IMR-90 (cell line): ENCODE data around the gene PRTG. TPM values are rescaled to one million over a fixed set of nuclear protein-coding genes. Genes with fewer than 3 reads are reported as not detected.
A peak's percentile ranks its signal among the peaks of the same experiment; 100 is the strongest.

ENCODE experiments used
- ATAC-seq: fragments of 200-7000 bp; cut with Tn5 transposase; 2 replicates; pipeline ENCODE4 v1.9.1; 2020; ENCODE audit warnings: low read depth, mild to moderate bottlenecking, moderate library complexity
- BruUV-seq: library from RNA; stranded (reverse); fragments of 400-500 nt; replicated peaks from 2 replicates; lab custom pipeline; 2021; lab: Mats Ljungman, UMichigan
- CTCF ChIA-PET: fragments of 300-600 bp; formaldehyde crosslinking; extraction: SDS; loops from one replicate; lab custom pipeline; 2021; ENCODE audit warnings: antibody characterized with exemption; lab: Yijun Ruan, JAX
- POLR2A ChIA-PET: fragments of 300-600 bp; sonication (Branson Sonifier 250); formaldehyde crosslinking; loops from one replicate; lab custom pipeline; 2022; ENCODE audit warnings: antibody characterized with exemption; ENCODE audit not compliant: unreplicated experiment; lab: Charles Lee
- DNase-seq: peaks from one replicate; pipeline ENCODE4 v3.0.0; 2013
- H2AFZ ChIP-seq: replicated peaks from 2 replicates; pipeline ENCODE3; 2013; ENCODE audit warnings: low read length, mild to moderate bottlenecking; ENCODE audit not compliant: poor library complexity
- H2AK5ac ChIP-seq: 2 replicates; pipeline ENCODE4 v1.6.1; 2013; ENCODE audit warnings: low read depth, low read length, inconsistent platforms
- H2AK9ac ChIP-seq: replicated peaks from 2 replicates; pipeline ENCODE3; 2013; ENCODE audit warnings: mild to moderate bottlenecking, low read depth, low read length, moderate library complexity; ENCODE audit not compliant: poor library complexity
- H2BK120ac ChIP-seq: 2 replicates; pipeline ENCODE4 v1.6.1; 2013; ENCODE audit warnings: low read depth, low read length, inconsistent platforms
- H2BK15ac ChIP-seq: 3 replicates; pipeline ENCODE4 v1.6.1; 2013; ENCODE audit warnings: low read depth, low read length, inconsistent platforms
- H2BK20ac ChIP-seq: 2 replicates; pipeline ENCODE4 v1.6.1; 2013; ENCODE audit warnings: low read depth, mild to moderate bottlenecking, inconsistent platforms, low read length, moderate library complexity
- H2BK5ac ChIP-seq: 2 replicates; pipeline ENCODE4 v1.6.1; 2013; ENCODE audit warnings: mild to moderate bottlenecking, low read depth, low read length, inconsistent platforms; ENCODE audit not compliant: poor library complexity, severe bottlenecking
- H3K14ac ChIP-seq: replicated peaks from 2 replicates; pipeline ENCODE4 v1.6.1; 2013; ENCODE audit warnings: low read depth, low read length, inconsistent platforms
- H3K18ac ChIP-seq: 2 replicates; pipeline ENCODE4 v1.6.1; 2013; ENCODE audit warnings: low read depth, low read length, control low read depth
- H3K23ac ChIP-seq: 2 replicates; pipeline ENCODE4 v1.6.1; 2013; ENCODE audit warnings: low read depth, low read length, inconsistent platforms
- H3K27ac ChIP-seq: 2 replicates; pipeline ENCODE4 v1.5.1; 2013; ENCODE audit warnings: mild to moderate bottlenecking, control low read depth, low read length; ENCODE audit not compliant: insufficient read depth
- H3K27me3 ChIP-seq: 2 replicates; pipeline ENCODE4 v1.6.1; 2013; ENCODE audit warnings: low read length; ENCODE audit not compliant: control insufficient read depth, insufficient read depth
- H3K36me3 ChIP-seq: 2 replicates; pipeline ENCODE4 v1.6.1; 2013; ENCODE audit warnings: low read length, mixed read lengths; ENCODE audit not compliant: control insufficient read depth, insufficient read depth
- H3K4ac ChIP-seq: 2 replicates; pipeline ENCODE4 v1.6.1; 2013; ENCODE audit warnings: low read depth, low read length, inconsistent platforms
- H3K4me1 ChIP-seq: 2 replicates; pipeline ENCODE4 v1.6.1; 2013; ENCODE audit warnings: low read length, mixed read lengths; ENCODE audit not compliant: control insufficient read depth, insufficient read depth
- H3K4me2 ChIP-seq: 2 replicates; pipeline ENCODE4 v1.6.1; 2013; ENCODE audit warnings: low read depth, mild to moderate bottlenecking, control low read depth, low read length, moderate library complexity
- H3K4me3 ChIP-seq: 2 replicates; pipeline ENCODE4 v1.5.1; 2013; ENCODE audit warnings: low read depth, mild to moderate bottlenecking, control low read depth, low read length, moderate library complexity; ENCODE audit not compliant: insufficient read depth
- H3K56ac ChIP-seq: 2 replicates; pipeline ENCODE4 v1.6.1; 2013; ENCODE audit warnings: low read length, inconsistent platforms; ENCODE audit not compliant: insufficient read depth; ENCODE audit errors: extremely low read depth
- H3K79me1 ChIP-seq, 2 experiments: 2 replicates each; pipeline ENCODE4 v1.6.1; 2013; ENCODE audit warnings: low read length in 2 of 2, inconsistent platforms in 1 of 2, low read depth in 1 of 2
- H3K9ac ChIP-seq: 2 replicates; pipeline ENCODE4 v1.6.1; 2013; ENCODE audit warnings: low read depth, low read length, control low read depth
- H3K9me1 ChIP-seq: 2 replicates; pipeline ENCODE4 v1.6.1; 2013; ENCODE audit warnings: low read length, inconsistent platforms; ENCODE audit not compliant: insufficient read depth
- H3K9me3 ChIP-seq: 2 replicates; pipeline ENCODE4 v1.6.1; 2013; ENCODE audit warnings: low read length; ENCODE audit not compliant: control insufficient read depth, insufficient read depth
- H4K20me1 ChIP-seq: 2 replicates; pipeline ENCODE4 v1.6.1; 2013; ENCODE audit warnings: low read length, inconsistent platforms; ENCODE audit not compliant: insufficient read depth
- H4K5ac ChIP-seq: 2 replicates; pipeline ENCODE4 v1.6.1; 2013; ENCODE audit warnings: mild to moderate bottlenecking, low read depth, low read length, control low read depth
- H4K8ac ChIP-seq, 2 experiments: 2 replicates each; pipeline ENCODE4 v1.6.1; 2013; ENCODE audit warnings: low read depth in 2 of 2, low read length in 2 of 2, control low read depth in 1 of 2, inconsistent platforms in 1 of 2
- H4K91ac ChIP-seq: 2 replicates; pipeline ENCODE4 v1.6.1; 2013; ENCODE audit warnings: low read depth, low read length, inconsistent platforms; ENCODE audit not compliant: insufficient read depth
- FOS ChIP-seq: fragments of 150-350 bp; IDR thresholded peaks from 2 replicates; pipeline ENCODE4 v1.6.1; 2016; ENCODE audit warnings: low read depth, low read length
- POLR2A ChIP-seq: IDR thresholded peaks from 2 replicates; pipeline ENCODE4 v1.6.1; 2012; ENCODE audit warnings: mild to moderate bottlenecking, low read depth, low read length
- dilution Hi-C: fragments of 300-500 bp; cut with HindIII; formaldehyde crosslinking; loops from one replicate; pipeline ENCODE4 v1.14.3; 2018; ENCODE audit warnings: low sequenced_read_pairs; ENCODE audit not compliant: unreplicated experiment
- in situ Hi-C: fragments of 300-500 bp; cut with MboI; formaldehyde crosslinking; loops from 3 replicates; pipeline ENCODE4 v1.14.3; 2019; ENCODE audit warnings: low sequenced_read_pairs, inconsistent platforms, mixed read lengths
- intact Hi-C: fragments of 100-400 bp; cut with micrococcal nuclease; formaldehyde crosslinking; loops from 2 replicates; pipeline ENCODE4 v1.10.0; 2022
- polyA plus RNA-seq, 3 experiments: library from polyadenylated mRNA; depleted of rRNA; stranded (reverse); fragments of >200 nt; gene quantifications; 2 replicates each; pipeline ENCODE4 v1.2.3, GENCODE V29; 2012; ENCODE audit warnings: low replicate concordance in 1 of 3
- total RNA-seq: library from RNA; depleted of rRNA; stranded (reverse); fragments of >200 nt; gene quantifications from 2 replicates; pipeline ENCODE4 v1.2.3, GENCODE V29; 2012

Gene PRTG
- total and polyA plus RNA-seq, 2 of the 4 experiments (the other 2 are of a cell fraction), result 0.99 to 1.4 TPM

- Histone ChIP-seq H3K4me2 (no peak overlapping the region), H3K14ac (no peak overlapping the region), H4K91ac (no peak overlapping the region), H3K27me3 (no peaks in the 10 kb centered on the region), H4K8ac (no peak overlapping the region), H4K5ac (no peak overlapping the region), H3K4ac (no peak overlapping the region), H3K36me3 (no peaks in the 10 kb centered on the region), H3K4me3 (no peak overlapping the region), H3K4me1 (peaks cover 2% of the 10 kb centered on the region), H2AK5ac (no peak overlapping the region), H2AFZ (no peak overlapping the region), H2BK5ac (no peak overlapping the region), H3K18ac (no peak overlapping the region), H3K9me3 (no peaks in the 10 kb centered on the region), H2AK9ac (no peak overlapping the region), H2BK120ac (no peak overlapping the region), H3K9me1 (no peaks in the 10 kb centered on the region), H4K20me1 (no peaks in the 10 kb centered on the region), H3K79me1 (no peaks in the 10 kb centered on the region), H3K23ac (no peak overlapping the region), H2BK20ac (no peak overlapping the region), H3K9ac (no peak overlapping the region), H3K27ac (no peak overlapping the region), H2BK15ac (no peak overlapping the region), H3K56ac (no peak overlapping the region)
- in situ Hi-C loops (loop anchor here (25.0 kb wide), 2 partner anchors 126 to 776 kb away; no protein-coding TSS in a partner anchor), intact Hi-C loops (loop anchor here (5.0 kb wide), 1 partner anchor 66 kb away; no protein-coding TSS in a partner anchor), dilution Hi-C loops (no loop called here)
- ATAC-seq (peak; percentile 44; the same call in 1 of the 2 replicates), DNase-seq (peak; percentile 33)
- CTCF ChIA-PET, result interaction anchor here (0.7 kb wide), 1 partner anchor 141 kb away, joined by 3 read pairs; no protein-coding TSS in a partner anchor
- POLR2A ChIA-PET, result no interaction called here
- TF ChIP-seq POLR2A (no peak), FOS (no peak)
- BruUV-seq, result no TSS peak
These were observed 81.5 kb downstream of the PRTG start for GRCh38 chr15:55661428-55661827.
